GM21367 (cell line): ENCODE results near the gene PDK2.

ENCODE experiments used
- ATAC-seq: cut with Tn5 transposase; IDR thresholded peaks from one replicate; pipeline ENCODE4 v1.9.1; 2021; ENCODE audit not compliant: unreplicated experiment

PDK2 gene

DNA sequence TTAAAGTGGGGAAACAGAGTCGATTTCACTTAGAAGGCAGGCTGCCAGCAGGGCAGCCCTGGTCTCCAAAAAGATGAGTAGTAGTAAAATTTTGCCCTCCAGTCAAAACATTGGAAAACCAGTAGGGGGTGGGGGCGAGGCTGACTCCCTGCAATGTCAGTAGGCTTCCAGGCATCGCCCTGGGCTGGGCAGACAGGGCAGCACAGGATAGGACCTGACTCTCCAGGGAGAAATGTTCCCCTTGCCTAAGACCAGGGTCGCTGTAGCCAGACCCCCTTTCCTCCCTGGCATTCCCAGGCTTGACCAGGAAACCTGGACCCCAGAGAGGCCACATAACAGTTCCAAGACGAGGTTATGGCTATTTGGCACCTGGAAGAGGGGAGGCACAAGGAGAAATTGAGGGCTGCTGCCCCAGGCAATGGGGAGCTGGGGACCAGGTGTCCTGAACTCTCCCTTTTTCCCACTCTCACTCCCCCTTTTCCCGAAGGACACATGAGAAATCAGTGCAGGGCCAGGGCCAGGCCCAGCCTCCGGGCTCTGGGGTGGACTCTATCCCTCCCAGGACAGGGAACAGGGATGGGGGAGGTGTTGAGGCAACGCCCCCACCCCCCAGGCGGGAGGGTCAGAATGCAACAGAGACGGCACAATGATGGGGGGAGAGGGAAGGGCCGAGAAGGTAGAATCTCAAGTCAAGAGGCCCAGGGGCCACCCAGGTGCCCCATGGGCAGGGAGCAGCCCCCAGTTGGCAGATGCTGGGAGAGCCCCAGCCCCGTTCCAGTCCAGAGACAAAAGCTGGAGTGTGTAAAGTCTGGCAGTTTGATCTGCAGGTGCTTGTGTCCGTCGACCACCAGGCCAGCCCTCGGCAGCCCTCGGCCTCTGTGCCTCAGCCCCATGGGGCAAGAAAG lies 39.3 kb downstream of the PDK2 start:
- no peak for ATAC-seq

DNA sequence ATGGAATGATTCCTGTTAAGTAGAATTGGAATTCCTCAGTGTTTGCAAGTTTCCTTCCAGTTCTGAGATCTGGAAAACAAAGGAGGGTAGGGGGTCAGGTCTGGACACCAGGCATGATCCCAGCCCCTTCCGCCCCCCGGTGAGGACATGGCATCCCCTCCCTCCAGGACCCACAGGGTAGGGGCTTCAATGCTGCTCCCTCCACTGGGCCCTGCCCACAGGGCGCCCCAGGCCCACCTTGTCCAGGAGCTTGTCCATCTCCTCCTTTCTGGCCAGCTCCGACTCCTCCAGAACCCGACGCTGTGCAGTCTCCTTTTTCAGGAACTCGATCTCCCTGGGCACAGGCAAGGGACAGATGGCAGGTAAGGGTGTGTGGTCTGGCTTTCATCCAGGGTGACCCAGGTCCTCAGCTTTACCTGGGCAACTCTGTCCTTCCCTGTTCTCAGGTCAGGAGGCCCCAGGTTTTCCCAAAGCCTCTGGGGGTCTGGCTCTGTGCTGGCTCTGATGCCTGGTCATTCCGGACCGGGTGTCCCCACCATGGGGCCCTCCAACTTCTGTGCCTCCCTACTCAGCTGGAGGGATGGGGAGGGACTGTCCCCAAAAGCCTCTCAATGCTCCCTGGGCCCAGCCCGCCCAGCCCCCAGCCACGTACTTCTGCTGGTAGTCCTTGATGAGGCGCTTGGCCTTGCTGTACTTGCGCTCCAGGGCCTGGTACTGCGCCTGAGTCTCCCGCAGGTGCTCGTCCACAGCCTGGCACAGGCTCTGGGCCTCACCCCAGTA lies 40.4 kb downstream of the PDK2 start:
- ATAC-seq, result no peak

DNA sequence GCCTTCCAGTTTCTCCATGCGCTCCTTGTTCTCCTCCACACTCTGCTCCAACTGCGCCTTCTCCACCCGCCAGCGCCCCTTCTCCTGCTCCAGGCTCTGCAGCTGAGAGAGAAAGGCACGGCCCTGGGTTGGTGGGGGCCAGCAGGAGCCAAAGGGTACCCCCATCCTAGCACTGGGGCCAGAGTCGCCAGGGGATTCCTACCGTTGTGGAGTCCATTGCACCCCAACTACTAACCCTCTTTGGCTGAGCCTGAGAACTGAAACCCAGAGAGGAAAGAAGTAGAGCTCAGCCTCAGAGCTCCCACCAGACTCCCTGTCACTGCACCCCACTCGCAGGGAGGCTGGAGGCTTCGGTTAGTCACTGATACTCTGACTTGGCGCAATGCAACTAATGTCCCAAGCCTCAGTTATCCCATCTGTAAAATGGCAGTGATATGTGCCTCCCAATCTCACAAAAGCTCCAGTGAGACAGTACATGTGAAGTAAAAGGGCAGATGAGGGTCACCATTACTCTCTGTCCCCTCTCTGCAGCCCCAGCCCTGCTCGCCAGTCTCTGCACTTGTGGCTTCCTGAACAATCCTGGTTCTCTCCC lies 41.0 kb downstream of the PDK2 start:
- ATAC-seq, result no peak

DNA sequence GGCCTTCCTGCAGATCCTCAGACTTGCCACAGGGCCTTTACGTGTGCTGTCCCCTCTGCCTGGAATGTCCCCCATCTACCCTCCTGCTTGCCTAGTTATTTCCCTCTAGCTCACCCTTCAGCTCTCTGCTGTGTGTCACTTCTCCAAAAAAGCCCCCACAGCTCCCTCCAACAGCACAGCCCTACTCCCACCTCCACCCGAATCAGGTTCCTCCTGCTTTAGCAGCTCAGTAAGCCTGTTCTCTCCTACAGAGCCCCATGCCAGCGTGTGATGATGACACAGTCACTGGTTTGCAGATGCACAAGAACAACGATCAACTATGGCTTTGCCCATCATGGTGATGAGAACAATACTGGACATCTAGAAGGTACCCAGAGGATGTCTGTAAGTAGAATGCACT lies 41.9 kb downstream of the PDK2 start:
- ATAC-seq, result no peak

DNA sequence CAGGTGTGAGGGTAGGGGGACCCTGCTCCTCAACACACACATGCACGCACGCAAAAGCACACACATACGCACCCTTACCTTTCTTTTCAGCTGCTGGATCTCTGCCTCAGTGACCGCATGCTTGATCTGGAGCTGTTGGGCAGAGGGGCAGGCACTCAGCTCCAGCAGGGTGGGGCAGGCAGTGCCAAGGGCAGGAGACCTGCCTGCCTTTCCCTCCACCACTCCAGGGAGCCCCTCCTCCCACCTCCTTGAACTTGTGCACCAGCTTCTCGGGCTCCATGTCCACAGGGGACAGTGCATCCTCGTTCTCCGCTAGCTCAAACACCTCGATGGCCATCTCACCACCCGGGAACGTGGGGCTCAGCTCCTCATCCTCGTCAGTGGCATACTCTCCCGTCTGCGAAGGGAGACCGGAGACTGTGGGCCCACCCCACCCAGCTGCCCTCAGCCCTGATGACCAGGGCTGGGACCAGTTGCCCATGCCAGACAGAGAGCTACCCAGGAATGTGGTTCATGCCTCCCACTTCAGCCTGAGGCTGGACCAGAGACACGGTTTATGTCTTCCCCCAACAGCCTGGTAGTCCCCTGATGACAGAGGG lies 44.1 kb downstream of the PDK2 start:
- ATAC-seq, result no peak

DNA sequence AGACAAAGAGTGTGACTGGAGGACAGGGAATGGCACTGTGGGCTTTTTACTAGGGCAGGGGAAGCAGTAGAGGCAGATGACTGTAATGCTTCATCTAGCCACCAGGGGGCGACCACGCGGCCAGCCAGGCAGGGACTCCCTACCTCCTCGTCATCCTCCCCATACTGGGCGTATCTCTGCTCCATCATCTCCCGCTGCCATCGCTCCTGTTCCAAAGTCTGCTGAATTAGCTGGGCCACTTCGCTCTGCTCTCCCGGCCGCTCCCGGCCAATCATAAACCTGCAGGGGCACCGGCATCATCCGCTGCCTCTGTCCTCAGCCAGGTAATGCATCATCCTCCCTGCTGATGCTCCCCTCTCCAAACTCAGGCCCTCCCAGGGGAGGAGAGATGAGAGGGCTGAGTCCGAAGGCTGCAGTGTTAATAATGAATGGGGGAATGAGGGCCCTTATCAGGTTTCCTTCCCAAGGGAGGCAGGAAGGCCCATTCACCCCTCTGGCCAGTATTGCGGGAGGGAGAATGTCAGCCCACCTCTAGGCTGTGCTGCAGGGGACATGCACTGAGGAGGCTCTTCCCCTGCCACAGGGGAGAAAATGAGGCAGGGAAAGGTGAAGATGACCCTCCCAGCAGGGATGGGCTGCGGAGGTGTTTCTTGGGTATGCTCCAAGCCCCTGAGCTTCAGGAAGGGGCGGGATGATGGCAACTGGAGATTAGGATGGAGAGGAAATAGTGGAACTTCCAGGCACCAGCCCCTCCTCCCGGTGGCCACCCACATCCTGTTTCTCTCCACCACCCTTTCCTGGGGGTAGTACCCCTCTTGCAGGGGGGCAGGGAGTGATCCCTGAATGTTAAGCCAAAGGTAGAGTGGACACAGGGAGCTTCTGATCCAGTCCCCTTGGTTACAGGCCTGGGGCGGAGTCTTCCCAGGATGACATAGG lies 45.1 kb downstream of the PDK2 start:
- no peak for ATAC-seq

DNA sequence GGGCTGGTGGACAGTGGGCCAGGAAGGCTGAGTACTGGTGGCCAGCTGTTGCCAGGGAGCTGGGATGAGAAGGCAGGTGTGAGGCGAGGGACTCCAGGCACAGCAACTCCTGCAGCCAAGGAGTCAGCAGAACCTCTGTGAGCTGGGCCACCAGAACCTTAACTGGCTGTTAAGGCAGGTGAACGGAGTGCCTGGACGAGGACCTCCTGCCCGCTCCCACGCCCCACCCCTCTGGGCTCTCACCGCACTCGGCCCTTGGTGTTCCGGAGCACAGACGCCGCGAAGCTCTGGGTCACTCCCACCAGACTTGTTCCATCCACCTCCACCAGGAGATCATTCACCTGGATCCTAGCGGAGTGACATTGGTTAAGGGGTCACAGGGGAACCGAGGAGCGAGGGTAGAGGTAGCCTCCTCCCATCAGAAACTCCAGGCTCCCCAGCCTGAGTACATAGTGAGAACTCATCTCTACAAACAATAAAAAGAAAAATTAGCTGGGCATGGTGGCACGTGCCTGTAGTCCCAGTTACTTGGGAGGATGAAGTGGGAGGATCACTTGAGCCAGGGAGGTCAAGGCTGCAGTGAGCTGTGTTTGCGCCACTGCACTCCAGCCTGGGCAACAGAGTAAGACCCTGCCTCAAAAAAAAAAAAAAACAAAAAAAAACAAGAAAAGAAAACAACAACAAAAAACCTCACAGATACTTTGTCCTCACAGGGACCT lies 46.0 kb downstream of the PDK2 start:
- no peak for ATAC-seq

DNA sequence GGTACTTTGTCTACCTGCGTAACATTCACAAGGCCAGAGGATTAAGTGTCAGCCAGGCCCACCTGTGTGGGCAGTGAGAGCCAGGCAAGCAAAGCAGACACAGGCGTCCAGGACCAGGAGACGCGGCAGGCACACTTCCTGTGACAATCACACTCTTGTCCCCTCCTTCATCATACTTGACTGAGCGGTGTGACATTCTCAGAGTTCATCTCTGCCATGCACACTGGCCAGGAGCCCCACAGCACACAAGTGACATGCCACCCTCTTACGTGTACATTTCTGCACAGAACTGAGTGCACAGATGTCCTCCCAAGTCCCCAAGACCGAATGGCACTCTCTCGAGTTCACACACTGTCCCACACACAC lies 46.6 kb downstream of the PDK2 start:
- ATAC-seq, result no peak

DNA sequence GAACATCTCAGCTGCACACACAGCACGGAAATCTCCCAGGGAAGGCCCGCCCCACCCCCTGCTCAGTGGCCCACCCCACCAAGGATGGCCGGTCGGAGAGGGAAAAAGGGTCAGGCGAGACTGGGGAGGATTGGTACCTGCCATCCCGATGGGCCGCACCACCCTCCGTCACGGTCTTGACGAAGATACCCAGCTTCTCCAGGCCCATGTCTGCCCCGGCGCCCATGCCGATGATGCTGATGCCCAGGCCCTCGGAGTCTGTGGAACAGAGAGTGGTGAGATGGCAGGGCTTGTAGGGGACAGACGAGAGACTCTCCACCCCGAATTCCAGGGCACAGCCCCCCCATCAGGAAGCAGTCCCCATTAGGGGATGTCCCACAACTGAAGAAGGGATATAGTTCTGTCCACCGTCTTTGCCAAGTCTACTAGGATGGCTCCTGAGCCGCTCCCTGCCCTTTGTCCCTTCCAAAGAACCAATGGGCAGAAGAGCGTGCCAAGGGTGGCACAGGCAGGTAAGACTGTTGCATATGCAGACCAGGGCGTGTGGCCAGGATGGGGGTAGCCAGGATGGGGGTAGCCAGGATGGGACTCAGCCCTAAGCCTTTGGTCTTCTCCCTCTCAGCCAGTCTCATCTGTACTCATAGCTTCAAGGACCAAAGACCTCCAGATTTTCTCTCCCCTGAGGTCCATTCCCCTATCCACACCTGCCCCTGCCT lies 48.5 kb downstream of the PDK2 start:
- no peak for ATAC-seq

DNA sequence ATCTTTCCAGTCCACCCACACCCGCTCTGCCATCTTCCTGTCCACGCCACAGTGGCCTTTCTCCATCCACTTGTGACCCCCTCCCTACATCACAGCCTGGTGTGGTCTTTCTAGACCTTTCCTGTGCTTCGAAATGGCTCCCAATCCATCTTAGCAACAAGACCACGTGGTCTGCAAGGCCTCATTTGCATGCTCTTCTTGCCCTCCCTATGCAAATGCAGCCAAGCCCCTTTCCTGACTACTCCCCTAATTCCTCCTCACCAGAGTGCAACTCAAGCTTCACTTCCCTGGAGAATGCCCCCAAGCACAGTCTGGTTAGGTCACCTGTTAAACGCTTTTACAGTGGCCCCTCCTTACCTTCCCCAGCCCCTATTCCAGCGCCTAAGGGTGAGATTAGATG lies 49.2 kb downstream of the PDK2 start:
- no peak for ATAC-seq

DNA sequence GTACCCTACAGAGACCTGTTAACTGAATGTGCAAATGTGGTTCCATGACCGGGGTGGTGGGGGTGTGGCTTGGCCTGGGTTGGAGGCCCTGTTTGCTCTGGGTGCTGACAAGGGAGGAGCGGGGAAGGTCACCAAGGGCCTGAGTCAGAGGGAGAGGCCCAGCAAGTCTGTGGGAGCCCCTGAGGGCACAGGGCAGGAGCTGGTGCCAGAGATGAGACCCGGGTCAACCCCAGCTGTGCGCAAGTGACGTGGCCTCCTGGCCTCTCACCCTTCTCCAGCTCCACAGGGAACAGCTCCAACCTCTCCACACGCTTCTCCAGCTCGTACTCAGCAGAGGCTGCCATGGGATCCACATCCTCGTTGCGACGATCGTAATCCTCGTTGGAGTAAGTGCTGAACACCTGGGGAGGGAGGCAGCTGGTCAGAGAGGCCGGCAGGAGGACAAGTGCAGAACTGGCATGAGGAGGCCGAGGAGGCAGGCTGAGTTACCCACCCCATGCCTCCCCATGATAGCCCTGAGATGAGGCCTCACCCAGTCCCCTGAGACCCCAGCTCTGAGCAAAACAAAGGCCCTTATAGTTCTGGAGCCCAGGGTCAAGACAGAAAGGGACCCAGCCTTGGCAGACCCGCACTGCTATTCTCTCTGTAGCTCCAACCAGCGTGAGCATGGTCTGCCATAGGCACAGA lies 49.8 kb downstream of the PDK2 start:
- ATAC-seq, result no peak

DNA sequence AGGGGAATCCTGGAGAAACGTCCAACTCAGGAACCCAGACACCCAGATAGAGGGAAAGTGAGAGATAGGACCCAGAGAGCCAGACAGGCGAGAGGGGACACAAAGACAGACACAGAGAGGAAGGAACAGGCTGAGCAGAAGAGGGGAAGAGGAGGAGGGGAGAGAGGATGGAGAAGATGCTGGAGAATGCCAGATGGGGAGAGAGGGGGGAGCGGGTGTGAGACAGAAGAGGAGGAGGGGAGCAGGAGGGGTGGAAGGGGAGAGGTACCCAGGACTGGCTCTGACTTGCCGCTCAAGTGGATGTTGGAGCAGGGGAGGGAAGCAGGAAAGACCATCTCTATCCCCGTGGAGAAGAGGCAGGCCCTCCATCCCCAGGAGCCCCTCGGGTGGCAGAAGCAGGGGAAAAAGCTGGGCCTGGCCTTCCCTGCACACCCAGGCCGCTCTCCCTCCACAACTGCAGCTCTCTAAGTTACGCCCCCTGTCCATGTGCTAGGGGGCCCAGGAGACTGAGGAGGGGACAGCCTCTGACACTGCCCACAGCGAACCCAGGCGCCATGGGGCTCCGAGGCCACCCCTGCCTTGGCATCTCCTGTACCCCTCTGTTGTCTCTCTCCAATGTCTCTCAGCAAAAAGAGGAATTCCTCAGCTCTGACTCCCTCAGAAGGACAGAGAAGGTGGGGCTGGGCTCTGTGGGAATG lies 50.5 kb downstream of the PDK2 start:
- no peak for ATAC-seq

DNA sequence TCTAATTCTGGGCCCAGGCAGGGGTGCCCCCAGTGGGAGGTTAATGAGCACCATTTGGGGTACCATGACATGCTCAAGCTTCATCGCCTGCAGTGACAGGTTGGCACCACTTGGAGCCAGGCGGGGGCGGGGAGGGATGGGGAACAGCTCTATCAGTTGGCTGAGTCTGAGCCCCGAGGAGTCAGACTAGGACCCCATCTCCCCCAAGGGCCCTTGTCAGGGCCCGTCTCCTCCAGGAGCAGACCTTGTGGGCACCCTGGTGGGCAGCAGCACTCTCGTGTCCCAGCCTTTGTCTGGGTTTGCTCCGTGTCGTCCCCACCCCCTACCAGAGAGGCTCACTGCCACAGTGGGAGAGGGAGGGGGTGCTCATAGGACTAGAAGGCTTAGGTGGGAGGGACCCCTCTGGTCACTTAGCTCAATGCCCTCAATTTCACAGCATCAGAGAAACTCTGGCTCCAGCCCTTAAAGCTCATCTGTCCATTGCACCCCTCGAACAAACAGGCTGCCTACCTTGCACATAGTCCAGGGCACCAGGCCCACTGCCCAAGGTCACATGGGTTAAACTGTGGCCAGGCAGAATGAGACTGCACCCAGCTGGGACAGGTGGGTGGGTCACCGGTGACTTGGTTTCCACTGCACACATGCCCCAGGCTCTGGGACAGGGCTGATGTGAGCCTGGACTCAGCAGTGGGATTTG lies 51.2 kb downstream of the PDK2 start:
- ATAC-seq, result no peak

DNA sequence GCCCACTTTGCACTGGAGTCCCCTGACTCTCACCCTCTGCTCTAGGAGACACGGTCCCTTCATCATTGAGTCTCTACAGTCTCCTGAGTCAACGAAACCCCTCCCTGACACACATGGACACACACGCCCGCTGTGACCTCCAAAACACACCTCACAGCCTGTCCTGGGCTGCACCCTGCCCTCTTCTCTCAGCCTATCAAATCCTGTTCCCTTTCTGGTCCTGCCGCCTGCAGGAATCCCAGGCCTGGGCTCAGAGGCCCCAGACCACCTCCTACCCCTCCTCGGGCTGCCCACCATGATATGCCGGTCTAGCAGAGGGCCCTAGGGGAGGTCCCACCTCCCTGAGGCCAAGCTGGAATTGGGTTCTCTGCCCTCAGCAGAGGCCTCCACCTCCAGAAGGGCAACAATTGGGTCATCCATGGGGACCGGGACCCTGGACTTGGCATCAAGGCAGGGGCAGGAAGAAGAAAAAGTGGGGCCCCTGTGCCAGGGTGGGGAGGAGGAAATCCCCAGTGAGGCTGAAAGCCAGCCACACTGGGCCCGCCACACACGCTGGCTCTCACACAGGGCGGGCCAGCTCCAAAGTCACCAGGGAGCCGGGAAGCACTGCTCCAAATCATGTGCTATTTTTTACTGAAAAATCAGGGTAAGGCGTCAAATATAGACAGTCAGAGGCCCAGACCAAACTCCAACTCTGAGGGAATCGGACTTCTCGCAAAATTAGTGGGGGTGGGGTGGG lies 51.9 kb downstream of the PDK2 start:
- no peak for ATAC-seq

DNA sequence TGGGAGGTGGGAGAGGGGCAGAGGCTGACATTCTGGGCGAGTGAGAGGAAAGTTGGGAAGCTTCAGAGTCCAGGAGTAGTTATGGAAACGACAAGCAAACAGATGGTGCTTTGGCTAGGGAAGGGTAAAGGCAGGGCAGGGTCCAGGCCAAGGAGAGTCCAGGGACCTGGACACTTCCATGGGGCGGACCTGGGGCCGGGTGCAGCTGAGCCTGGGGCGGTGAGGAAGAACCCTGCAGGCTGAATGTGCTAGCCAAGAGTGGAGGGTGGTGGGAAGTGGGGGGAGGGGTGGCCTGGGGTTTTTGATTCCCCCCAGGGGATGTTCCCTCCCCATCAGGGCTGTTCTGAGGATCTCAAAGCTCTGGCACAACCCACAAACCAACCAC lies 52.7 kb downstream of the PDK2 start:
- no peak for ATAC-seq

DNA sequence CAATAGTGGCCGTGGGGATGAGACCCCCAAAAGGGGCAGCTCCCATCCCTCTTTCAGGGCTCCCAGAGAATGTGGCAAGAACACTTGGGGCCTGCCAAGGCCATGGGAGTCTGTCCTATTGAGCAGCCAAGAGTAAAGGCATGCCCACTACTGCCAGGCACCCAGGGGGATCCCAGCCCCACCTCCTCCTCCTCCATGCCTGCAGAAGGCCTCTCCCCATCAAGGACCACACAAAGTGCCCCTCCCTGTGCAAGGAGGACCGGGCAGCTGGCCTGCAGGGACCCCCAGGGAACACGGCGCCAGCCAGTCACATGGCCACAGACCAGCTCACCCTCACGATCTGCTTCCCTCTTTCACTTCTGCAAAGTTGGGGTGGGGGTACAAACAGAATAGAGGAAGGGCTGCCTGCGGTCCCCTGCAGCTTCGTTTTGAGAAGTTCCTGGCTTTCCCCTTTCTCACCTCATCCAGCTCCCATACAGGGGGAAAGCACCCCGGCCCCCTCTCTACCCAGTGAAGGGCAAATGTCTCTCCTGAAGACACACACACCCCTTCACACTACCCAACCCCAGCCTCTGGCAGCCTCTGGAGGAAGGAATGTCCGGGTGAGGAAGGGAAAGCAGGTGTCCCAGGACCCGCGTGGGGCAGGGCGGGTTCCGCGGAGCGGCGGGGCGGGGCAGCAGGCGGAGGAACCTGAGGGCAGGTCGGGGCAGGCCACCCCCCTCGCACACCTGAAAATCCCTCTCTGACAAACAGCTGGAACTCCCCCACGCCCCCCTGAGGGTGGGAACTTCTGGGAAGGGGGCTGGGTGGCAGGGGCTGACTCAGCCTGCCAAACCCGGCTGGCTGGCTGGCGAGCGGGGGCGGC lies 53.3 kb downstream of the PDK2 start:
- ATAC-seq, result peak; percentile 33
